ENCODE measurements around the gene ACAT1.

DNA sequence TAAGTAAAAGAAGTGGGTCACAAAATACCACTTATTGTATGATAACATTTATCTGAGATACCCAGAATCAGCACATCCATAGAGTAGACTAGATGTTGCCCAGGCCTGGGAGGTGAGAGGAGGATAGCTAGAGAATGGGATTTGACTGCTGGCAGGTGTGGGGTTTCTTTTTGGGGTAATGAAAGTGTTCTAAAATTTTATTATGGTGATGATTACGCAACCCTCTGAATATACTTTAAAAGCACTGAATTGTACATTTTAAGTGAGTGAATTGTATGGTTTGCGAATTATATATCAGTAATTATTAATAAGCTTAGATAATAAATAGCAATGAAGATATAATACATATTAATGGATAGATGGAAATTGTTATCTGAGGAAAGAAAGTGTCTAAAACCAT, 35.7 kb upstream of the ACAT1 start:
- TF ChIP-seq, protein P1, sequence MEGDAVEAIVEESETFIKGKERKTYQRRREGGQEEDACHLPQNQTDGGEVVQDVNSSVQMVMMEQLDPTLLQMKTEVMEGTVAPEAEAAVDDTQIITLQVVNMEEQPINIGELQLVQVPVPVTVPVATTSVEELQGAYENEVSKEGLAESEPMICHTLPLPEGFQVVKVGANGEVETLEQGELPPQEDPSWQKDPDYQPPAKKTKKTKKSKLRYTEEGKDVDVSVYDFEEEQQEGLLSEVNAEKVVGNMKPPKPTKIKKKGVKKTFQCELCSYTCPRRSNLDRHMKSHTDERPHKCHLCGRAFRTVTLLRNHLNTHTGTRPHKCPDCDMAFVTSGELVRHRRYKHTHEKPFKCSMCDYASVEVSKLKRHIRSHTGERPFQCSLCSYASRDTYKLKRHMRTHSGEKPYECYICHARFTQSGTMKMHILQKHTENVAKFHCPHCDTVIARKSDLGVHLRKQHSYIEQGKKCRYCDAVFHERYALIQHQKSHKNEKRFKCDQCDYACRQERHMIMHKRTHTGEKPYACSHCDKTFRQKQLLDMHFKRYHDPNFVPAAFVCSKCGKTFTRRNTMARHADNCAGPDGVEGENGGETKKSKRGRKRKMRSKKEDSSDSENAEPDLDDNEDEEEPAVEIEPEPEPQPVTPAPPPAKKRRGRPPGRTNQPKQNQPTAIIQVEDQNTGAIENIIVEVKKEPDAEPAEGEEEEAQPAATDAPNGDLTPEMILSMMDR (conservative IDR thresholded peaks at IDR 0.05 in 1 of 2, IDR thresholded peaks at IDR 0.05 in 1 of 2; ENCODE audit: extremely low read depth in 1 of 2, insufficient read depth in 1 of 2, low read depth in 1 of 2, low read length in 2 of 2), result no peak
- TF ChIP-seq EZH2 (IDR thresholded peaks at IDR 0.05; ENCODE audit: borderline replicate concordance, low read length), result no peak

All from mammary epithelial cell (primary cell).